Neutrophil (primary cell): ENCODE results near the gene KLHL30.

Experiments used
- H3K27ac ChIP-seq: fragments of 200-600 bp; sonication (generic); 2 replicates; pipeline ENCODE4 v1.5.1; 2016; ENCODE audit warnings: mild to moderate bottlenecking, moderate library complexity
- H3K27me3 ChIP-seq: fragments of 200-600 bp; sonication (generic); 2 replicates; pipeline ENCODE4 v1.6.0; 2016; ENCODE audit warnings: mild to moderate bottlenecking
- H3K36me3 ChIP-seq: fragments of 200-600 bp; sonication (generic); 2 replicates; pipeline ENCODE4 v1.5.1; 2017
- H3K4me1 ChIP-seq, 2 experiments: fragments of 200-600 bp in 1 of 2; sonication (generic) in 1 of 2; 1 replicate in 1 of 2; 2 replicates in 1 of 2; pipeline versions ENCODE4 v1.5.1 to v1.6.1; 2013 to 2016; ENCODE audit warnings: low read depth in 1 of 2, low read length in 1 of 2, mild to moderate bottlenecking in 1 of 2, moderate library complexity in 1 of 2; ENCODE audit not compliant: control insufficient read depth in 1 of 2, insufficient read depth in 1 of 2
- H3K4me3 ChIP-seq, 2 experiments: fragments of 200-600 bp in 1 of 2; sonication (generic) in 1 of 2; 1 replicate in 1 of 2; 2 replicates in 1 of 2; pipeline ENCODE4 v1.5.1; 2013 to 2016; ENCODE audit warnings: low read depth in 1 of 2, low read length in 1 of 2, mild to moderate bottlenecking in 1 of 2, moderate library complexity in 1 of 2
- H3K9me3 ChIP-seq: fragments of 200-600 bp; sonication (generic); 2 replicates; pipeline ENCODE4 v1.5.1; 2016
- CTCF ChIP-seq: fragments of 200-600 bp; sonication (generic); IDR thresholded peaks from 2 replicates; pipeline ENCODE4 v1.5.1; 2016; ENCODE audit warnings: antibody characterized with exemption

Gene KLHL30

GRCh38 chr2:238146884-238147544 lies 8.5 kb downstream of the KLHL30 start:
- Histone ChIP-seq H3K4me3 (no peak overlapping the region), H3K27ac (no peak overlapping the region), H3K36me3 (no peaks in the 10 kb centered on the region), H3K9me3 (no peaks in the 10 kb centered on the region), H3K4me1 (no peaks in the 10 kb centered on the region), H3K27me3 (no peaks in the 10 kb centered on the region)
- TF ChIP-seq CTCF: no peak

- Histone ChIP-seq H3K4me1 (no peaks in the 10 kb centered on the region), H3K36me3 (no peaks in the 10 kb centered on the region), H3K27me3 (no peaks in the 10 kb centered on the region), H3K27ac (no peak overlapping the region), H3K4me3 (no peak overlapping the region), H3K9me3 (no peaks in the 10 kb centered on the region)
- no peak for TF ChIP-seq CTCF
Measured at GRCh38 chr2:238148981-238149380, 10.5 kb downstream of the KLHL30 start.

GRCh38 chr2:238149841-238150572 lies 11.5 kb downstream of the KLHL30 start:
- Histone ChIP-seq H3K4me3 (no peak overlapping the region), H3K36me3 (no peaks in the 10 kb centered on the region), H3K27ac (no peak overlapping the region), H3K9me3 (no peaks in the 10 kb centered on the region), H3K27me3 (no peaks in the 10 kb centered on the region), H3K4me1 (no peaks in the 10 kb centered on the region)
- TF ChIP-seq CTCF: no peak

- Histone ChIP-seq H3K4me3 (no peak overlapping the region), H3K4me1 (no peaks in the 10 kb centered on the region), H3K27ac (no peak overlapping the region), H3K27me3 (no peaks in the 10 kb centered on the region), H3K9me3 (no peaks in the 10 kb centered on the region), H3K36me3 (no peaks in the 10 kb centered on the region)
- no peak for TF ChIP-seq CTCF
Measured at GRCh38 chr2:238150686-238151085, 12.2 kb downstream of the KLHL30 start.

- H3K27me3 ChIP-seq: peaks cover 3% of the 10 kb centered on the region
- H3K4me1 ChIP-seq: no peaks in the 10 kb centered on the region
- no peak for TF ChIP-seq CTCF
- H3K9me3 ChIP-seq: no peaks in the 10 kb centered on the region
- H3K4me3 ChIP-seq: no peak overlapping the region
- H3K27ac ChIP-seq: no peak overlapping the region
- H3K36me3 ChIP-seq: no peaks in the 10 kb centered on the region
Measured at GRCh38 chr2:238151205-238151604, 12.7 kb downstream of the KLHL30 start.
